Suprapubic skin (tissue), 4 donors: Measurements from ENCODE around the gene RUVBL2. TPM values are rescaled to one million over a fixed set of nuclear protein-coding genes. Genes with fewer than 3 reads are reported as not detected.
A peak's percentile ranks its signal among the peaks of the same experiment; 100 is the strongest.

Source experiments
- DNase-seq, 2 donors: peaks; one replicate each; pipeline ENCODE4 v3.0.0-alpha.2; 2019; ENCODE audit warnings: low spot score in 2 of 2
- H3K27ac ChIP-seq: fragments of 200-600 bp; sonication (generic); one replicate; pipeline ENCODE4 v1.5.1; 2019
- H3K27me3 ChIP-seq: fragments of 200-600 bp; sonication (generic); one replicate; pipeline ENCODE4 v1.5.1; 2019
- H3K36me3 ChIP-seq: fragments of 200-600 bp; sonication (generic); one replicate; pipeline ENCODE4 v1.5.1; 2019
- H3K4me1 ChIP-seq: fragments of 200-600 bp; sonication (generic); one replicate; pipeline ENCODE4 v1.5.1; 2019
- H3K4me3 ChIP-seq: fragments of 200-600 bp; sonication (generic); one replicate; pipeline ENCODE4 v1.5.1; 2019; ENCODE audit warnings: mild to moderate bottlenecking
- H3K9me3 ChIP-seq: fragments of 200-600 bp; sonication (generic); one replicate; pipeline ENCODE4 v1.5.1; 2019
- EP300 ChIP-seq: sonication (generic); formaldehyde crosslinking; IDR thresholded peaks from one replicate; pipeline ENCODE4 v1.6.1; 2017; ENCODE audit warnings: antibody characterized with exemption
- POLR2A ChIP-seq, 2 donors: fragments of 450-650 bp; IDR thresholded peaks; one replicate each; pipeline ENCODE4 v1.6.1; 2017; ENCODE audit warnings: antibody characterized with exemption in 2 of 2, mild to moderate bottlenecking in 2 of 2, moderate library complexity in 2 of 2
- POLR2AphosphoS5 ChIP-seq, 3 donors: sonication (generic); formaldehyde crosslinking; IDR thresholded peaks; one replicate each; pipeline ENCODE4 v1.6.1; 2017; ENCODE audit warnings: antibody characterized with exemption in 3 of 3
- WGBS: methylation state at CpG from one replicate; pipeline ENCODE4 v1.1.5; 2018; 5-methylcytosine and 5-hydroxymethylcytosine counted together
- total RNA-seq, 4 donors: library from RNA; depleted of rRNA; stranded (reverse); fragments of >200 nt; gene quantifications; one replicate each; pipeline ENCODE4 v1.1.0, GENCODE V29; 2016
- TF ChIP-seq, protein P1 (sequence below), 2 donors: fragments of 200-600 bp in 1 of 2; fragments of 450-650 bp in 1 of 2; sonication (generic) in 1 of 2; IDR thresholded peaks; one replicate each; pipeline ENCODE4 v1.5.1; 2016 to 2019; ENCODE audit warnings: antibody characterized with exemption in 2 of 2, mild to moderate bottlenecking in 1 of 2, moderate library complexity in 1 of 2

RUVBL2 gene
- total RNA-seq: 10 to 100 TPM; 37.3 to 70.3 (median 68.8) TPM

DNA sequence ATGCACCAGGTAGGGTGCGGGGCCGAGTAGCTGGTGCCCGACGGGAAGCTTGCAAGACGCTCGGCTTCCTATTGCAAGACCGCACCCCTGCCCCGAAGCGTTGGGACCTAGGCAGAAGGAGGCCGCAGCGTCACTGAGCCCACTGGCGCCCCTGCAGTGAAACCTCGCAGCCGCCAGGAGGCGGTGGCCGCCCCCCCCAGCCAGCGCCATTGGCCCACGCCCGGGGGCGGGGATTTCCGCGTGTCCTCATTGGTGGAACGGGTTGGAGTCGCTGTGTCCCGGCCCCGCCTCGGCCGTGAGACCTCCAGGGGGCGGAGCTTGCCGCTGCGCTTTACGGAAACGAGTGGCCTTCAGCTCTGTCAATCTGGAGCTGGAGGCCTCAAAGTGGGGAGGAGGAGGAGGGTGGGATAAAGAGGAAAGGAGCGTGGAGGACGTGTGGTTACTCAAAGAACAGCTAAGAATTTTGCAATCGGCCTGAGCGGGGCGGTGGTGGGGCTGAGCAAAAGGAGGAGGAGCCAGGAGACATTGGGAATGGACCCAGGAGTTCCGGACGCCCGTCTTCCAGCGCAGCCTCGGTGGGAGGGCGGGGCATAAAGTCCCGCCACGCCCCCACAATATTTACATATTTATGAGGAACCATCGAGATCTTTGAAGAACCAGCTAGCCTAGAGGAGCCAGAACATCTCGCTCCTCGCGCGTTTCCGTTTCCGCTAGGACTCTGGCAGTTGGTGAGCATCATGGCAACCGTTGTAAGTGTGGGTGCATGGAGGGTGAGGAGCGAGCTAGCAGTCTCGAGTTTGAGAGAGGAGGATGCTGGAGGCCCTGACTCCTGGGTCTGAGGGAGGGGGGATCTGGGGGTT is at the start of gene RUVBL2, which contains the start of gene GYS1:
Gene RUVBL2 (plus strand): TSS at position 713 of the 860 bp plus-strand sequence. CDS start 25 bp downstream, at position 738.
Gene GYS1 (minus strand): TSS at position 135 of the 860 bp plus-strand sequence. CDS start 197 bp downstream, outside the sequence.
- peak within 1 kb of the TSS; percentile 95 for H3K27ac ChIP-seq
- no peak for TF ChIP-seq EP300
- peak in 2 of 3 donors; percentile 65 to 79 for TF ChIP-seq POLR2AphosphoS5 (IDR thresholded peaks at IDR 0.05)
- TF ChIP-seq POLR2A (IDR thresholded peaks at IDR 0.05): peak in 1 of 2 donors; percentile 79
- TF ChIP-seq, protein P1, sequence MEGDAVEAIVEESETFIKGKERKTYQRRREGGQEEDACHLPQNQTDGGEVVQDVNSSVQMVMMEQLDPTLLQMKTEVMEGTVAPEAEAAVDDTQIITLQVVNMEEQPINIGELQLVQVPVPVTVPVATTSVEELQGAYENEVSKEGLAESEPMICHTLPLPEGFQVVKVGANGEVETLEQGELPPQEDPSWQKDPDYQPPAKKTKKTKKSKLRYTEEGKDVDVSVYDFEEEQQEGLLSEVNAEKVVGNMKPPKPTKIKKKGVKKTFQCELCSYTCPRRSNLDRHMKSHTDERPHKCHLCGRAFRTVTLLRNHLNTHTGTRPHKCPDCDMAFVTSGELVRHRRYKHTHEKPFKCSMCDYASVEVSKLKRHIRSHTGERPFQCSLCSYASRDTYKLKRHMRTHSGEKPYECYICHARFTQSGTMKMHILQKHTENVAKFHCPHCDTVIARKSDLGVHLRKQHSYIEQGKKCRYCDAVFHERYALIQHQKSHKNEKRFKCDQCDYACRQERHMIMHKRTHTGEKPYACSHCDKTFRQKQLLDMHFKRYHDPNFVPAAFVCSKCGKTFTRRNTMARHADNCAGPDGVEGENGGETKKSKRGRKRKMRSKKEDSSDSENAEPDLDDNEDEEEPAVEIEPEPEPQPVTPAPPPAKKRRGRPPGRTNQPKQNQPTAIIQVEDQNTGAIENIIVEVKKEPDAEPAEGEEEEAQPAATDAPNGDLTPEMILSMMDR (IDR thresholded peaks at IDR 0.05): peak; percentile 99
- under 1% methylated on average over 32 of the region's 56 CpGs for WGBS
- peaks cover 44% of the 10 kb centered on the region for H3K4me1 ChIP-seq
- DNase-seq: peak; percentile 99 to 100
- H3K36me3 ChIP-seq: peaks cover 8% of the 10 kb centered on the region
- no peaks in the 10 kb centered on the region for H3K27me3 ChIP-seq
- peak within 1 kb of the TSS; percentile 76 for H3K4me3 ChIP-seq
- no peaks in the 10 kb centered on the region for H3K9me3 ChIP-seq

DNA sequence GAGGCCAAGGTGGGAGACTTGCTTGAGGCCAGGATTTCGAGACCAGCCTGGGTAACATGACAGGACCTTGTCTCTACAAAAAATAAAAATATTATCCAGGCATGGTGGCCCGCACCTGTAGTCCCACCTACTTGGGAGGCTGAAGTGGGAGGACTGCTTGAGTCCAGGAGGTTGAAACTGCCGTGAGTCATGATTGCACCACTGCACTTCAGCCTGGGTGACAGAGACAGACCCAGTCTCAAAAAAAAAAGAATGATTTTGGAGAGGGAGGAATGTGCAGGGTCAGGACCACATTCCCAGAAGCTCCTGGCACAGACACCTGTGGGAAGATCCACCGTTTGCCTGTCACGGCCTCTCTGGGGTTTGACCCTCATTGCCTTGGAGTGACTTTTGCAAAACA is 48.3 kb upstream of the RUVBL2 start:
- no peak overlapping the region for H3K4me3 ChIP-seq
- no peaks in the 10 kb centered on the region for H3K9me3 ChIP-seq
- 72% methylated on average over 5 of the region's 5 CpGs for WGBS
- H3K4me1 ChIP-seq: no peaks in the 10 kb centered on the region
- no peaks in the 10 kb centered on the region for H3K36me3 ChIP-seq
- H3K27ac ChIP-seq: no peak overlapping the region
- H3K27me3 ChIP-seq: no peaks in the 10 kb centered on the region
- TF ChIP-seq, protein P1 (IDR thresholded peaks at IDR 0.05): no peak
- TF ChIP-seq POLR2A (IDR thresholded peaks at IDR 0.05): no peak
- TF ChIP-seq POLR2AphosphoS5 (IDR thresholded peaks at IDR 0.05): no peak
- TF ChIP-seq EP300: no peak
- DNase-seq: no peak

DNA sequence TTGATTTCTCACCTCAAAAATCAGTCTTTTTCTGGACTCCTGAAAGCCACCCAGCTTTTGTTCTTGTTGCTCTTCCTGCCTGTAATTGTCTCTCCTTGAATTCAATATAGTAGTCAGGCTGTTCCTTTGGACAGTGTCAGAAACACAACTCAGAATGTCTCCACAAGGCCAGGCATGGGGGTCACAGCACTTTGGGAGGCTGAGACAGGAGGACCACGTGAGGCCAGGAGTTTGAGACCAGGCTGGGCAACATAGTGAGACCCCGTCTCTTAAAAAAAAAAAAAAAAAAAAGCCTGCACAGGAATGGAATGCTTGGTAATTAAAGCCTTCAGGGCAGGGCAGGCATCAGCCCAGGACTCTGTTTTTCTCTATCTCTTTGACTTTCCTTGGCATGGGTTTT is 47.9 kb upstream of the RUVBL2 start:
- no peak for TF ChIP-seq POLR2AphosphoS5 (IDR thresholded peaks at IDR 0.05)
- no peak for TF ChIP-seq EP300
- TF ChIP-seq POLR2A (IDR thresholded peaks at IDR 0.05): no peak
- TF ChIP-seq, protein P1 (IDR thresholded peaks at IDR 0.05): no peak
- Histone ChIP-seq H3K27me3 (no peaks in the 10 kb centered on the region), H3K36me3 (no peaks in the 10 kb centered on the region), H3K4me1 (no peaks in the 10 kb centered on the region), H3K9me3 (no peaks in the 10 kb centered on the region), H3K27ac (no peak overlapping the region), H3K4me3 (no peak overlapping the region)
- WGBS: 79% methylated on average over 2 of the region's 2 CpGs
- no peak for DNase-seq

DNA sequence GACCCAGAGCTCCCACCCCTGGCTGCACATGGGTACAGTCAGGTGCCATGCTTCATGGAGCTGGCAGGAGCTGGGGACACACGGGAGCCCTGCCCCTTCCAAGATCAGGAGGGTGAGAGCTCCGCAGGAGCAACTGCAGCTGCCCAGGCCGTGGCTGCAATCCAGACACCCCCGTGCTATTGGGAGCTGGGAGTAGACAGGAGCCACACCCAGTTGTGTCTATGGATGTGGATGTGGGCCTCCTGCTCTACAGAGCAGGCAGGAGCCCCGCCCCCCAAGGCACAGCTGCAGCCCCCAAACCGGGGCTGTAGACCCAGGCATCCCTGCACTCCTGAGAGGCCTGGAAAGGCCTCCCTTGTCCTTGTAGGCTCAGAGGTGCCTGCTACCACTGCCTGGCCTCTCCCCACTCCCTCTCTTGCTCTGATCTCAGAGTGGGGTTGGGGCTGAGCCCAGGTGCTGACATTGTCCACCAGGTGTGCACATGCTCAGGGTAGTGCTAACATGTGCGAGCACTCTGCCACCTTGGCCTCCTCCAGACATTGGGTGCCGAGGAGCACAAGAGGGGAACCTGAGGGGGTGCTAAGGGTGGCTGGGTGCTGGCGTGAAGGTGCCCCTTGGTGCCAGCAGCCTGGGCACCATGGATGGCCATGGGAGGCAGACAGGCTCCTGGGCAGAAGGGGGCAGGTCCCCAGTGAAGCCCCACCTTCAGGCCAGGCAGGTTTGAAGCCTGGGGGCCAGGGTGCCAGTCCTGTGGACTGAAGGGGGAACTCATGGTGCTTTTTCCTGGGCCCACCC is 47.0 kb upstream of the RUVBL2 start:
- no peaks in the 10 kb centered on the region for H3K9me3 ChIP-seq
- H3K27me3 ChIP-seq: no peaks in the 10 kb centered on the region
- TF ChIP-seq POLR2A (IDR thresholded peaks at IDR 0.05): no peak
- no peak for TF ChIP-seq POLR2AphosphoS5 (IDR thresholded peaks at IDR 0.05)
- TF ChIP-seq, protein P1 (IDR thresholded peaks at IDR 0.05): no peak
- TF ChIP-seq EP300: no peak
- DNase-seq: no peak
- no peak overlapping the region for H3K4me3 ChIP-seq
- H3K27ac ChIP-seq: no peak overlapping the region
- 40% methylated on average over 1 of the region's 9 CpGs for WGBS
- no peaks in the 10 kb centered on the region for H3K36me3 ChIP-seq
- no peaks in the 10 kb centered on the region for H3K4me1 ChIP-seq

DNA sequence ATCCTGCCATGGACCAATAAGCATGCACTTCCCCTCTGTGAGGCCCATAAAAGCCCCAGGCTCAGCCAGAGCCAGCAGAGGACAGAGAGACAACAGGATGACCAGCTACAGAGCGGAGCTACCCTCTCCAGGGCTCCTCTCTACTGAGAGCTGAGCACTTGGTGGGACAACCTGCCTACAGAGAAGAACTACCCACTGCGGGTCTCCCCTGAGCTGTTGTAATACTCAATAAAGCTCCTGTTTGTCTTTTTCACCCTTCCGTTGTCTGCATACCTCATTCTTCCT is 46.5 kb upstream of the RUVBL2 start:
- TF ChIP-seq POLR2AphosphoS5 (IDR thresholded peaks at IDR 0.05) (no peak), POLR2A (IDR thresholded peaks at IDR 0.05) (no peak), EP300 (no peak)
- TF ChIP-seq, protein P1 (IDR thresholded peaks at IDR 0.05): no peak
- H3K4me3 ChIP-seq: no peak overlapping the region
- no peak overlapping the region for H3K27ac ChIP-seq
- no peaks in the 10 kb centered on the region for H3K27me3 ChIP-seq
- DNase-seq: no peak
- H3K36me3 ChIP-seq: no peaks in the 10 kb centered on the region
- no peaks in the 10 kb centered on the region for H3K4me1 ChIP-seq
- WGBS: 88% methylated on average over 3 of the region's 3 CpGs
- H3K9me3 ChIP-seq: no peaks in the 10 kb centered on the region
